Activated B cell treated with CpG ODN at 0.5 μM for 24 hours (primary cell): ENCODE measurements around the gene ZNF646. TPM values are rescaled to one million over a fixed set of nuclear protein-coding genes. Genes with fewer than 3 reads are reported as not detected.

ENCODE experiments used
- ATAC-seq: fragments of 200-7000 bp; cut with Tn5 transposase; one replicate; pipeline ENCODE4 v1.10.0; 2021; ENCODE audit warnings: low read depth, mild to moderate bottlenecking, moderate library complexity
- CTCF ChIA-PET: fragments of 350-600 bp; sonication (Branson Sonifier 250); formaldehyde crosslinking; loops from one replicate; lab custom pipeline; 2021; ENCODE audit warnings: antibody characterized with exemption; lab: Charles Lee
- POLR2A ChIA-PET: fragments of 350-600 bp; sonication (Branson Sonifier 250); formaldehyde crosslinking; loops from one replicate; lab custom pipeline; 2021; ENCODE audit warnings: antibody characterized with exemption; lab: Charles Lee
- DNase-seq: peaks from one replicate; pipeline ENCODE4 v3.0.0; 2022
- H3K27ac Mint-ChIP-seq: one replicate; pipeline ENCODE4 v1.8.0; 2020; ENCODE audit warnings: mixed read lengths
- H3K27me3 Mint-ChIP-seq: one replicate; pipeline ENCODE4 v1.8.0; 2021; ENCODE audit warnings: mixed read lengths
- H3K36me3 Mint-ChIP-seq: one replicate; pipeline ENCODE4 v1.8.0; 2021; ENCODE audit warnings: low read depth, mixed read lengths
- H3K4me1 Mint-ChIP-seq: one replicate; pipeline ENCODE4 v1.8.0; 2021; ENCODE audit warnings: mixed read lengths
- H3K4me3 Mint-ChIP-seq: one replicate; pipeline ENCODE4 v1.8.0; 2020; ENCODE audit warnings: mild to moderate bottlenecking, mixed read lengths
- H3K9me3 Mint-ChIP-seq: one replicate; pipeline ENCODE4 v1.8.0; 2020; ENCODE audit warnings: mixed read lengths
- intact Hi-C: fragments of 100-400 bp; cut with micrococcal nuclease; formaldehyde crosslinking; loops from one replicate; pipeline ENCODE4 v1.15.1; 2024
- total RNA-seq: library from RNA; stranded (reverse); gene quantifications from 2 replicates; pipeline ENCODE4 v1.2.3, GENCODE V29; 2022
- TF ChIP-seq, protein P1 (sequence below): fragments of 200-600 bp; IDR thresholded peaks from one replicate; pipeline ENCODE4 v1.8.0; 2022; ENCODE audit warnings: antibody characterized with exemption, mild to moderate bottlenecking

ZNF646 gene
- total RNA-seq, 1 donor from 2014 or later = 32.5 TPM

DNA sequence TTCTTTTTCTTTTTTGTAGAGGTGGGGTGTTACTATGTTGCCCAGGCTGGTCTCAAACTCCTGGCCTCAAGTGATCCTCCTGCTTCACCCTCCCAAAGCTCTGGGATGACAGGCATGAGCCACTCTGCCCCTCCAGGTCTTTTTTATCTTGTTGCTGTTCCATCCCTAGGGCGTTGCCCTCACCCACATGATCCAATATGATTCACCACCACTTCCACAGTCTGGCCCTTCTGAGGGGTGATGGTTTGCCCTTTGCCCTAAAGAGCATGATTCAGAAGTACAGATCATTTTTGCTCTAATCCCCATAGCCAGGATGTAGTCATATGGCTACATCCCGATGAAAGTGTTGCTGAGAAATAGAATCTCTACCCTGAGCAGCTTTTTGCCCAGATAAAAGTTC is 22.1 kb upstream of the ZNF646 start:
- Mint-ChIP-seq H3K27me3 (no peaks in the 10 kb centered on the region), H3K4me3 (no peak overlapping the region), H3K9me3 (no peaks in the 10 kb centered on the region), H3K27ac (no peak overlapping the region), H3K36me3 (no peaks in the 10 kb centered on the region), H3K4me1 (no peaks in the 10 kb centered on the region)
- DNase-seq (no peak), ATAC-seq (no peak)
- ChIA-PET POLR2A (interaction anchor here (0.6 kb wide), 1 partner anchor 16 kb away, joined by 3 read pairs; no protein-coding TSS in a partner anchor), CTCF (interaction anchor here (0.6 kb wide), 1 partner anchor 439 kb away, joined by 3 read pairs; no protein-coding TSS in a partner anchor)
- intact Hi-C loops = no loop called here
- TF ChIP-seq, protein P1, sequence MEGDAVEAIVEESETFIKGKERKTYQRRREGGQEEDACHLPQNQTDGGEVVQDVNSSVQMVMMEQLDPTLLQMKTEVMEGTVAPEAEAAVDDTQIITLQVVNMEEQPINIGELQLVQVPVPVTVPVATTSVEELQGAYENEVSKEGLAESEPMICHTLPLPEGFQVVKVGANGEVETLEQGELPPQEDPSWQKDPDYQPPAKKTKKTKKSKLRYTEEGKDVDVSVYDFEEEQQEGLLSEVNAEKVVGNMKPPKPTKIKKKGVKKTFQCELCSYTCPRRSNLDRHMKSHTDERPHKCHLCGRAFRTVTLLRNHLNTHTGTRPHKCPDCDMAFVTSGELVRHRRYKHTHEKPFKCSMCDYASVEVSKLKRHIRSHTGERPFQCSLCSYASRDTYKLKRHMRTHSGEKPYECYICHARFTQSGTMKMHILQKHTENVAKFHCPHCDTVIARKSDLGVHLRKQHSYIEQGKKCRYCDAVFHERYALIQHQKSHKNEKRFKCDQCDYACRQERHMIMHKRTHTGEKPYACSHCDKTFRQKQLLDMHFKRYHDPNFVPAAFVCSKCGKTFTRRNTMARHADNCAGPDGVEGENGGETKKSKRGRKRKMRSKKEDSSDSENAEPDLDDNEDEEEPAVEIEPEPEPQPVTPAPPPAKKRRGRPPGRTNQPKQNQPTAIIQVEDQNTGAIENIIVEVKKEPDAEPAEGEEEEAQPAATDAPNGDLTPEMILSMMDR = no peak

GRCh38 chr16:31055613-31056012 is 18.6 kb upstream of the ZNF646 start:
- ChIA-PET POLR2A (no interaction called here), CTCF (no interaction called here)
- DNase-seq = no peak
- H3K4me3 Mint-ChIP-seq = no peak overlapping the region
- intact Hi-C loops = no loop called here
- H3K9me3 Mint-ChIP-seq = no peaks in the 10 kb centered on the region
- no peaks in the 10 kb centered on the region for H3K4me1 Mint-ChIP-seq
- no peaks in the 10 kb centered on the region for H3K27me3 Mint-ChIP-seq
- peaks cover 7% of the 10 kb centered on the region for H3K36me3 Mint-ChIP-seq
- TF ChIP-seq, protein P1 = no peak
- ATAC-seq = no peak
- H3K27ac Mint-ChIP-seq = no peak overlapping the region

DNA sequence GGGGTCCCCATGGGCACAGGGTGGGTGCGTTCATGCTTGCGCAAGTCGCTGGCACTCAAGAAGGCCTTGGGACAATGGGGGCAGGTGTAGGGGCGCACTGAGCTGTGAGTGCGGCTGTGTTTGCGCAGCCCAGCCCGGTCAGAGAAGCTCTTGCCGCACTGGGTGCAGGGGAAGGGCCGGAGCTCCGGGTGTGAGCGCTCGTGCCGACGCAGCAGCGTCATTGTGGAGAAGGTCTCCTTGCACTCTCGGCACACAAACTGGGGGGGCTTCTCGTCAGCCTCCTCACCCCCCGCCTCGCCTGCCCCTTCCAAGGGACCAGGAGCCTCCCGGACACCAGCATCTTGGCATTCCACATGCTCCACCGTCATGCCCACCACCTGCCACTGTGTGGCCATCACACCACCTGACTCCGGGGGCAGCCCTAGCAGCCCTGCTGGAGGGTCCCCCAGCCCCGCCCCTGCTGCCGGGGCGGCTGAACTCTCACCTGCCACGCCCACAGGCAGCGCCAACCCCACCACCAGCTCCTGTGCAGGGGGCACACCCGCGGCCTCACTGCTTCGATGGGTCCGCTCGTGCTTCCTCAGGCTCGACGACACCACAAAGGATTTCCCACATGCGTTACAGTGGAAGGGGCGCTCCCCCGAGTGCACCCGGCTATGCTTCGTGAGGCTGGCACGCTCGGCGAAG is 13.0 kb upstream of the ZNF646 start:
- intact Hi-C loops = no loop called here
- no peak for ATAC-seq
- peaks cover 1% of the 10 kb centered on the region for H3K4me1 Mint-ChIP-seq
- POLR2A ChIA-PET = interaction anchor here (0.5 kb wide), 1 partner anchor 64 kb away, joined by 3 read pairs; no protein-coding TSS in a partner anchor
- CTCF ChIA-PET = no interaction called here
- TF ChIP-seq, protein P1 = no peak
- no peak overlapping the region for H3K4me3 Mint-ChIP-seq
- no peaks in the 10 kb centered on the region for H3K27me3 Mint-ChIP-seq
- no peaks in the 10 kb centered on the region for H3K9me3 Mint-ChIP-seq
- DNase-seq = no peak
- no peak overlapping the region for H3K27ac Mint-ChIP-seq
- peaks cover 29% of the 10 kb centered on the region for H3K36me3 Mint-ChIP-seq

DNA sequence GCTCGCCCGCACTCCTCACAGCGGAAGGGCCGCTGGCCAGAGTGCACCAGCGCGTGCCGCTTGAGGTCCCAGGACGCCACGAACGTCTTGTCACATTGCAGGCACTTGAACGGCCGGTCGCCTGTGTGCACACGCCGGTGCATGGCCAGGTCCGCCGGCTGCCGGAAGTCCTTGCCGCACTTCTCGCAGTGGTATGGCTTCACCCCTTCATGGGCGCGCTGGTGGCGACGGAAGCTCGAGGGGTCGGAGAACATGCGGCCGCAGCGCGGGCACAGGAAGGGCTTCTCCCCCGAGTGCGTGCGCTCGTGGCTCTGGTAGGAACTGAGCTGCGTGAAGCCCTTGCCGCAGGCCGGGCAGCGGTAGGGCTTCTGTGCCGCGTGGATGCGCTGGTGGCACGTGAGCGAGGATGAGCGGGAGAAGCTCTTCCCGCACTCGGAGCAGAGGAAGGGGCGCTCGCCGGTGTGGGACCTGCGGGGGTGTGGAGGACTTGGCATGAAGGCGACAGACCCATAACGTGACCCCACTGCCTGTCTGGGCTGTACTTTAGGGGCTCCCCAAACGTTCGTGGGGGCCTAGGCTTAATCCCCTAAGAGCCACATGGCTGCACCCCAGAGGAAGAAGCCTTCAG is 12.3 kb upstream of the ZNF646 start:
- no peak for ATAC-seq
- TF ChIP-seq, protein P1 = no peak
- Mint-ChIP-seq H3K36me3 (peaks cover 29% of the 10 kb centered on the region), H3K9me3 (no peaks in the 10 kb centered on the region), H3K27ac (no peak overlapping the region), H3K4me3 (no peak overlapping the region), H3K4me1 (peaks cover 1% of the 10 kb centered on the region), H3K27me3 (no peaks in the 10 kb centered on the region)
- no peak for DNase-seq
- ChIA-PET POLR2A (no interaction called here), CTCF (no interaction called here)
- intact Hi-C loops = no loop called here

DNA sequence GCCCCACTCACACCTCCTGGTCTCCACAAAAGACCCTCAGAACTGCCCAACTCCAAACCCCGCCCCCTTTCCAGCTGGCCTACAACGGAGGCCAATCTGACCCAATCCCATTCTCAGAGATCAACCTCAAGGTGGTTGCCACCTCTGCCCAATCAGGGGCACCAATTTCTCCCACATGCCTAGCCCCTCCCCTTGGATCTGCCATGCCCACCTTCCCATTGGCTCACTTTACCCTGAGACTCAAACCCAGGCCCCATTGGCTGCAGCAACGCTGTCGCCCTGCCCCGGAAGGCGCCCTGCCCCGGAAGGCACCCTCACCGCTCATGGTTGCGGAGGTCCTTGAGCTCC is 10.8 kb upstream of the ZNF646 start:
- no peak for DNase-seq
- ATAC-seq = no peak
- Mint-ChIP-seq H3K4me3 (no peak overlapping the region), H3K27me3 (no peaks in the 10 kb centered on the region), H3K36me3 (peaks cover 27% of the 10 kb centered on the region), H3K9me3 (no peaks in the 10 kb centered on the region), H3K4me1 (peaks cover 4% of the 10 kb centered on the region), H3K27ac (no peak overlapping the region)
- POLR2A ChIA-PET = interaction anchor here (2.5 kb wide), 1 partner anchor 10 kb away, joined by 8 read pairs; the partner anchor contains the start of genes ZNF646 and ZNF668
- TF ChIP-seq, protein P1 = no peak
- intact Hi-C loops = no loop called here
- CTCF ChIA-PET = no interaction called here
